Panc1 (cell line): ENCODE data around the gene LRRFIP2. TPM values are rescaled to one million over a fixed set of nuclear protein-coding genes. Genes with fewer than 3 reads are reported as not detected.

Experiments used
- ATAC-seq: fragments of 200-7000 bp; cut with Tn5 transposase; 2 replicates; pipeline ENCODE4 v1.9.1; 2020; ENCODE audit warnings: mild to moderate bottlenecking, moderate library complexity
- BruUV-seq: library from RNA; stranded (reverse); fragments of 400-500 nt; replicated peaks from 2 replicates; lab custom pipeline; 2021; lab: Mats Ljungman, UMichigan
- CTCF ChIA-PET: fragments of 300-600 bp; sonication (Branson Sonifier 250); formaldehyde crosslinking; loops from one replicate; lab custom pipeline; 2022; ENCODE audit warnings: antibody characterized with exemption; lab: Charles Lee
- POLR2A ChIA-PET: fragments of 300-600 bp; sonication (Branson Sonifier 250); formaldehyde crosslinking; loops from one replicate; lab custom pipeline; 2022; ENCODE audit warnings: antibody characterized with exemption; lab: Charles Lee
- DNase-seq: peaks from one replicate; pipeline ENCODE4 v3.0.0-alpha.2; 2010; ENCODE audit warnings: low read depth, low spot score
- H3K27ac ChIP-seq: 2 replicates; pipeline ENCODE4 v1.5.1; 2011; ENCODE audit warnings: mild to moderate bottlenecking, low read length, inconsistent platforms
- H3K27me3 ChIP-seq: fragments of 200-500 bp; sonication (Bioruptor generic); 2 replicates; pipeline ENCODE4 v1.6.0; 2014; ENCODE audit warnings: low read length, inconsistent platforms; ENCODE audit not compliant: control insufficient read depth, insufficient read depth
- H3K36me3 ChIP-seq: fragments of 200-500 bp; sonication (Bioruptor generic); 2 replicates; pipeline ENCODE4 v1.5.1; 2014; ENCODE audit warnings: inconsistent platforms, mild to moderate bottlenecking, low read length, moderate library complexity; ENCODE audit not compliant: control insufficient read depth, insufficient read depth
- H3K4me1 ChIP-seq: 2 replicates; pipeline ENCODE4 v1.5.1; 2011; ENCODE audit warnings: inconsistent platforms, mild to moderate bottlenecking, low read length, moderate library complexity; ENCODE audit not compliant: control insufficient read depth, insufficient read depth
- H3K4me3 ChIP-seq, 2 experiments: 2 replicates each; pipeline ENCODE4 v1.5.1; 2011 to 2012; ENCODE audit warnings: low read depth in 2 of 2, low read length in 2 of 2, mild to moderate bottlenecking in 2 of 2, inconsistent platforms in 1 of 2, moderate library complexity in 1 of 2
- H3K9me3 ChIP-seq: fragments of 200-500 bp; sonication (Bioruptor generic); 2 replicates; pipeline ENCODE4 v1.5.1; 2014; ENCODE audit warnings: low read depth, mild to moderate bottlenecking, inconsistent platforms, low read length, moderate library complexity; ENCODE audit not compliant: control insufficient read depth, insufficient read depth
- CTCF ChIP-seq: fragments of 450-650 bp; IDR thresholded peaks from 2 replicates; pipeline ENCODE4 v1.5.1; 2017; ENCODE audit warnings: mild to moderate bottlenecking
- POLR2AphosphoS5 ChIP-seq: IDR thresholded peaks from 2 replicates; pipeline ENCODE4 v1.6.1; 2012; ENCODE audit warnings: mild to moderate bottlenecking, low read depth, low read length, moderate library complexity
- REST ChIP-seq, 2 experiments: IDR thresholded peaks; 2 replicates each; pipeline ENCODE4 v1.6.1; 2011 to 2012; ENCODE audit warnings: low read depth in 2 of 2, control low read depth in 1 of 2, low read length in 1 of 2, mild to moderate bottlenecking in 1 of 2, moderate library complexity in 1 of 2; ENCODE audit not compliant: insufficient read depth in 1 of 2
- SIN3A ChIP-seq: IDR thresholded peaks from 2 replicates; pipeline ENCODE4 v1.6.1; 2012; ENCODE audit warnings: low read depth, mild to moderate bottlenecking, low read length, moderate library complexity, borderline replicate concordance; ENCODE audit not compliant: insufficient read depth
- TCF7L2 ChIP-seq: IDR thresholded peaks from 2 replicates; pipeline ENCODE4 v1.6.1; 2011; ENCODE audit warnings: mild to moderate bottlenecking, low read depth, low read length, inconsistent platforms
- in situ Hi-C: cut with HindIII; loops from 2 replicates; pipeline ENCODE4 v1.10.0; 2016; ENCODE audit warnings: low sequenced_read_pairs, low pct_unique_long_range_greater_than_20kb
- intact Hi-C: fragments of 100-400 bp; cut with micrococcal nuclease; formaldehyde crosslinking; loops from one replicate; pipeline ENCODE4 v1.10.0; 2022; ENCODE audit not compliant: unreplicated experiment
- total RNA-seq: library from RNA; stranded (reverse); gene quantifications from one replicate; pipeline ENCODE4 v1.2.1, GENCODE V29; 2021; ENCODE audit not compliant: unreplicated experiment

LRRFIP2 gene
- total RNA-seq, 1 experiment from 2014 or later = 32.3 TPM

GRCh38 chr3:37198547-37198946 is 24.2 kb upstream of the LRRFIP2 start:
- CTCF ChIA-PET = no interaction called here
- no peaks in the 10 kb centered on the region for H3K36me3 ChIP-seq
- in situ Hi-C loops (no loop called here), intact Hi-C loops (no loop called here)
- H3K4me1 ChIP-seq = no peaks in the 10 kb centered on the region
- ATAC-seq (no peak), DNase-seq (no peak)
- H3K4me3 ChIP-seq = no peak overlapping the region
- H3K9me3 ChIP-seq = no peaks in the 10 kb centered on the region
- no TSS peak for BruUV-seq
- H3K27me3 ChIP-seq = no peaks in the 10 kb centered on the region
- POLR2A ChIA-PET = no interaction called here
- TF ChIP-seq SIN3A (no peak), REST (IDR thresholded peaks at IDR 0.05; ENCODE audit: insufficient read depth in 1 of 2, low read depth in 2 of 2, low read length in 1 of 2) (no peak), CTCF (no peak), POLR2AphosphoS5 (no peak), TCF7L2 (no peak)
- H3K27ac ChIP-seq = no peak overlapping the region

GRCh38 chr3:37197810-37198371 is 23.5 kb upstream of the LRRFIP2 start:
- intact Hi-C loops (no loop called here), in situ Hi-C loops (no loop called here)
- BruUV-seq = no TSS peak
- TF ChIP-seq TCF7L2 = no peak
- no peaks in the 10 kb centered on the region for H3K9me3 ChIP-seq
- no peak overlapping the region for H3K27ac ChIP-seq
- no peaks in the 10 kb centered on the region for H3K36me3 ChIP-seq
- ChIA-PET POLR2A (no interaction called here), CTCF (no interaction called here)
- no peak for DNase-seq
- no peaks in the 10 kb centered on the region for H3K4me1 ChIP-seq
- H3K4me3 ChIP-seq = no peak overlapping the region
- H3K27me3 ChIP-seq = no peaks in the 10 kb centered on the region
- no peak for ATAC-seq

- CTCF ChIA-PET = no interaction called here
- Histone ChIP-seq H3K4me3 (no peak overlapping the region), H3K4me1 (no peaks in the 10 kb centered on the region), H3K9me3 (no peaks in the 10 kb centered on the region), H3K27ac (no peak overlapping the region), H3K36me3 (no peaks in the 10 kb centered on the region), H3K27me3 (no peaks in the 10 kb centered on the region)
- DNase-seq (no peak), ATAC-seq (no peak)
- BruUV-seq = no TSS peak
- intact Hi-C loops (no loop called here), in situ Hi-C loops (no loop called here)
- TF ChIP-seq TCF7L2 (no peak), REST (IDR thresholded peaks at IDR 0.05; ENCODE audit: insufficient read depth in 1 of 2, low read depth in 2 of 2, low read length in 1 of 2) (no peak), POLR2AphosphoS5 (no peak)
- POLR2A ChIA-PET = no interaction called here
Measured at GRCh38 chr3:37194533-37194932, 20.2 kb upstream of the LRRFIP2 start.
